Measurements from ENCODE around the gene HMBS. TPM values are rescaled to one million over a fixed set of nuclear protein-coding genes. Genes with fewer than 3 reads are reported as not detected.
"Not testable (repeated sequence)": the region's sequence is repeated elsewhere in the genome, so short reads cannot be mapped to it uniquely, and the experiment has no call there.

The HMBS gene
- total and polyA plus RNA-seq, 3 experiments from 2014 or later: 21.8 to 38.4 (median 35.5) TPM

GRCh38 chr11:119056421-119056999 lies 28.2 kb upstream of the HMBS start:
- Mint-ChIP-seq H3K27ac (peak overlapping the region; percentile 85 to 99 (median 98)), H3K36me3 (peaks cover 8 to 57% (median 10%) of the 10 kb centered on the region in 3 donors), H3K9me3 (no peaks in the 10 kb centered on the region), H3K27me3 (no peaks in the 10 kb centered on the region), H3K4me1 (peaks cover 35 to 50% (median 45%) of the 10 kb centered on the region in 3 donors), H3K4me3 (peak overlapping the region; percentile 91 to 99 (median 95))
- Histone ChIP-seq H3K27ac (ENCODE audit: low read depth, low read length) (peak overlapping the region; percentile 82), H3K4me3 (ENCODE audit: low read length) (peak overlapping the region; percentile 67), H3K9me3 (ENCODE audit: low read length) (no peaks in the 10 kb centered on the region), H3K36me3 (ENCODE audit: insufficient read depth, low read length) (peaks cover 37% of the 10 kb centered on the region), H3K4me1 (ENCODE audit: insufficient read depth, low read length) (peaks cover 22% of the 10 kb centered on the region), H3K27me3 (ENCODE audit: insufficient read depth, low read length, poor library complexity, severe bottlenecking) (no peaks in the 10 kb centered on the region)
- DNase-seq: peak; percentile 44 to 69 (median 56)
- ChIA-PET POLR2A (interaction anchor here (0.6 to 3.1 kb wide), 6 partner anchors 11 to 42 kb away, joined by 3 to 30 read pairs (median 7); partner anchors contain the start of genes RPS25, TRAPPC4 and VPS11), CTCF (interaction anchor here (1.1 to 5.3 kb wide), 7 partner anchors 10 to 761 kb away, joined by 3 to 23 read pairs (median 3); partner anchors contain the start of genes CENATAC, DPAGT1, RPS25 and TRAPPC4)

- H3K4me3 Mint-ChIP-seq: peak within 1 kb of the TSS; percentile 91 to 99 (median 95)
- peaks cover 35 to 43% (median 43%) of the 10 kb centered on the region in 3 donors for H3K4me1 Mint-ChIP-seq
- peak; percentile 98 to 99 (median 98) for DNase-seq
- no peaks in the 10 kb centered on the region for H3K9me3 Mint-ChIP-seq
- ChIA-PET POLR2A (interaction anchor here (0.6 to 3.1 kb wide), 7 partner anchors 10 to 43 kb away, joined by 3 to 30 read pairs (median 4); partner anchors contain the start of genes RPS25, TRAPPC4 and VPS11), CTCF (interaction anchor here (1.1 to 5.3 kb wide), 6 partner anchors 10 to 112 kb away, joined by 3 to 23 read pairs (median 4); partner anchors contain the start of genes DPAGT1, RPS25, TRAPPC4 and VPS11)
- H3K9me3 ChIP-seq (ENCODE audit: low read length): no peaks in the 10 kb centered on the region
- H3K27me3 ChIP-seq (ENCODE audit: insufficient read depth, low read length, poor library complexity, severe bottlenecking): no peaks in the 10 kb centered on the region
- H3K4me3 ChIP-seq (ENCODE audit: low read length): peak within 1 kb of the TSS; percentile 84
- peaks cover 30% of the 10 kb centered on the region for H3K36me3 ChIP-seq (ENCODE audit: insufficient read depth, low read length)
- H3K27ac Mint-ChIP-seq: peak within 1 kb of the TSS; percentile 85 to 99 (median 98)
- peak within 1 kb of the TSS; percentile 82 for H3K27ac ChIP-seq (ENCODE audit: low read depth, low read length)
- peaks cover 22% of the 10 kb centered on the region for H3K4me1 ChIP-seq (ENCODE audit: insufficient read depth, low read length)
- no peaks in the 10 kb centered on the region for H3K27me3 Mint-ChIP-seq
- peaks cover 5 to 52% (median 10%) of the 10 kb centered on the region in 3 donors for H3K36me3 Mint-ChIP-seq
These were observed 27.5 kb upstream of the HMBS start, which contains the start of gene HYOU1 for GRCh38 chr11:119057000-119057769. Gene HYOU1, minus strand, starts transcription at chr11:119057205. Its CDS starts 1,045 bp downstream, at chr11:119056160.

DNA sequence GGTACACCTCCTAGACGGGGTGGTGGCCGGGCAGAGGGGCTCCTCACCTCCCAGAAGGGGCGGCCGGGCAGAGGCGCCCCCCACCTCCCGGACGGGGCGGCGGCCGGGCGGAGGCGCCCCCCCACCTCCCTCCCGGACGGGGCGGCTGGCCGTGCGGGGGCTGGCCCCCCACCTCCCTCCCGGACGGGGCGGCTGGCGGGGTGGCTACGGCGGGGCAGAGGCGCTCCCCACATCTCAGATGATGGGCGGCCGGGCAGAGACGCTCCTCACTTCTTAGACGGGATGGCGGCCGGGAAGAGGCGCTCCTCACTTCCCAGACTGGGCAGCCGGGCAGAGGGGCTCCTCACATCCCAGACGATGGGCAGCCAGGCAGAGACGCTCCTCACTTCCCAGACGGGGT lies 25.6 kb upstream of the HMBS start:
- H3K9me3 ChIP-seq (ENCODE audit: low read length); H3K27ac Mint-ChIP-seq; H3K27me3 ChIP-seq (ENCODE audit: insufficient read depth, low read length, poor library complexity, severe bottlenecking); H3K27ac ChIP-seq (ENCODE audit: low read depth, low read length); H3K4me3 ChIP-seq (ENCODE audit: low read length); DNase-seq; H3K9me3 Mint-ChIP-seq; H3K27me3 Mint-ChIP-seq; POLR2A ChIA-PET; CTCF ChIA-PET: not testable (repeated sequence)
- Mint-ChIP-seq H3K4me3 (peak overlapping the region in 1 of 7 donors; percentile 29), H3K36me3 (peaks cover 0 to 34% (median 2%) of the 10 kb centered on the region in 3 donors), H3K4me1 (peaks cover 28 to 39% (median 29%) of the 10 kb centered on the region in 3 donors)
- peaks cover 22% of the 10 kb centered on the region for H3K4me1 ChIP-seq (ENCODE audit: insufficient read depth, low read length)
- H3K36me3 ChIP-seq (ENCODE audit: insufficient read depth, low read length): peaks cover 12% of the 10 kb centered on the region

- Mint-ChIP-seq H3K27me3 (no peaks in the 10 kb centered on the region), H3K4me1 (peaks cover 20 to 38% (median 26%) of the 10 kb centered on the region in 3 donors), H3K9me3 (no peaks in the 10 kb centered on the region), H3K4me3 (peak overlapping the region in 1 of 7 donors; percentile 52), H3K27ac (peak overlapping the region in 2 of 8 donors; percentile 56 to 73), H3K36me3 (peaks cover 0 to 14% (median 0%) of the 10 kb centered on the region in 3 donors)
- Histone ChIP-seq H3K27me3 (ENCODE audit: insufficient read depth, low read length, poor library complexity, severe bottlenecking) (no peaks in the 10 kb centered on the region), H3K9me3 (ENCODE audit: low read length) (no peaks in the 10 kb centered on the region), H3K4me3 (ENCODE audit: low read length) (no peak overlapping the region), H3K4me1 (ENCODE audit: insufficient read depth, low read length) (peaks cover 17% of the 10 kb centered on the region), H3K36me3 (ENCODE audit: insufficient read depth, low read length) (no peaks in the 10 kb centered on the region), H3K27ac (ENCODE audit: low read depth, low read length) (no peak overlapping the region)
- no peak for DNase-seq
- ChIA-PET CTCF (interaction anchor here (2.0 kb wide), 1 partner anchor 24 kb away, joined by 8 read pairs; no protein-coding TSS in a partner anchor), POLR2A (no interaction called here)
These were observed 23.4 kb upstream of the HMBS start for GRCh38 chr11:119061256-119061655.

GRCh38 chr11:119062779-119063178 lies 21.9 kb upstream of the HMBS start:
- Mint-ChIP-seq H3K4me1 (peaks cover 23 to 43% (median 32%) of the 10 kb centered on the region in 3 donors), H3K36me3 (peaks cover 0 to 13% (median 0%) of the 10 kb centered on the region in 3 donors), H3K27ac (no peak overlapping the region), H3K4me3 (peak overlapping the region in 2 of 7 donors; percentile 16 to 66), H3K9me3 (no peaks in the 10 kb centered on the region), H3K27me3 (no peaks in the 10 kb centered on the region)
- Histone ChIP-seq H3K9me3 (ENCODE audit: low read length) (no peaks in the 10 kb centered on the region), H3K4me3 (ENCODE audit: low read length) (no peak overlapping the region), H3K27me3 (ENCODE audit: insufficient read depth, low read length, poor library complexity, severe bottlenecking) (no peaks in the 10 kb centered on the region), H3K36me3 (ENCODE audit: insufficient read depth, low read length) (no peaks in the 10 kb centered on the region), H3K4me1 (ENCODE audit: insufficient read depth, low read length) (peaks cover 21% of the 10 kb centered on the region), H3K27ac (ENCODE audit: low read depth, low read length) (no peak overlapping the region)
- CTCF ChIA-PET: interaction anchor here (1.2 to 2.0 kb wide), 3 partner anchors 23 to 53 kb away, joined by 4 to 8 read pairs (median 4); no protein-coding TSS in a partner anchor
- DNase-seq: no peak
- POLR2A ChIA-PET: no interaction called here

- H3K9me3 Mint-ChIP-seq: no peaks in the 10 kb centered on the region
- ChIA-PET CTCF (interaction anchor here (1.0 to 3.1 kb wide), 4 partner anchors 9 to 131 kb away, joined by 3 to 23 read pairs (median 12); partner anchors contain the start of genes HMBS and HYOU1), POLR2A (interaction anchor here (0.6 to 1.6 kb wide), 3 partner anchors 29 to 63 kb away, joined by 3 to 7 read pairs (median 4); partner anchors contain the start of gene DPAGT1)
- peaks cover 32 to 54% (median 42%) of the 10 kb centered on the region in 3 donors for H3K4me1 Mint-ChIP-seq
- peaks cover 28% of the 10 kb centered on the region for H3K4me1 ChIP-seq (ENCODE audit: insufficient read depth, low read length)
- no peaks in the 10 kb centered on the region for H3K27me3 Mint-ChIP-seq
- peak in 3 of 5 donors; percentile 34 to 61 (median 43) for DNase-seq
- H3K27ac ChIP-seq (ENCODE audit: low read depth, low read length): no peak overlapping the region
- H3K27ac Mint-ChIP-seq: peak overlapping the region; percentile 60 to 100 (median 92)
- peaks cover 10% of the 10 kb centered on the region for H3K36me3 ChIP-seq (ENCODE audit: insufficient read depth, low read length)
- peak overlapping the region in 5 of 7 donors; percentile 47 to 74 (median 55) for H3K4me3 Mint-ChIP-seq
- H3K36me3 Mint-ChIP-seq: peaks cover 0 to 28% (median 5%) of the 10 kb centered on the region in 3 donors
- H3K9me3 ChIP-seq (ENCODE audit: low read length): no peaks in the 10 kb centered on the region
- H3K27me3 ChIP-seq (ENCODE audit: insufficient read depth, low read length, poor library complexity, severe bottlenecking): no peaks in the 10 kb centered on the region
- H3K4me3 ChIP-seq (ENCODE audit: low read length): no peak overlapping the region
These were observed 19.3 kb upstream of the HMBS start for GRCh38 chr11:119065369-119065768.

GRCh38 chr11:119067371-119068222 lies 17.1 kb upstream of the HMBS start, which contains the start of gene VPS11:
Gene VPS11, plus strand, starts transcription at chr11:119067818. Its CDS starts 6 bp downstream, at chr11:119067824.
- Mint-ChIP-seq H3K36me3 (peaks cover under 1 to 44% (median 6%) of the 10 kb centered on the region in 3 donors), H3K4me1 (peaks cover 32 to 52% (median 42%) of the 10 kb centered on the region in 3 donors), H3K9me3 (no peaks in the 10 kb centered on the region), H3K27me3 (no peaks in the 10 kb centered on the region), H3K27ac (peak within 1 kb of the TSS; percentile 95 to 100 (median 98)), H3K4me3 (peak within 1 kb of the TSS; percentile 90 to 99 (median 94))
- peaks cover 28% of the 10 kb centered on the region for H3K4me1 ChIP-seq (ENCODE audit: insufficient read depth, low read length)
- H3K9me3 ChIP-seq (ENCODE audit: low read length): no peaks in the 10 kb centered on the region
- ChIA-PET CTCF (interaction anchor here (0.8 to 3.1 kb wide), 16 partner anchors 10 to 141 kb away, joined by 3 to 23 read pairs (median 6); partner anchors contain the start of genes BCL9L, C2CD2L, CBL and HINFP), POLR2A (interaction anchor here (0.6 to 2.5 kb wide), 13 partner anchors 10 to 142 kb away, joined by 3 to 34 read pairs (median 5); partner anchors contain the start of genes BCL9L, C2CD2L, CBL and DPAGT1)
- H3K27me3 ChIP-seq (ENCODE audit: insufficient read depth, low read length, poor library complexity, severe bottlenecking): no peaks in the 10 kb centered on the region
- peak within 1 kb of the TSS; percentile 97 for H3K4me3 ChIP-seq (ENCODE audit: low read length)
- peak within 1 kb of the TSS; percentile 88 for H3K27ac ChIP-seq (ENCODE audit: low read depth, low read length)
- peak; percentile 96 to 99 (median 98) for DNase-seq
- peaks cover 28% of the 10 kb centered on the region for H3K36me3 ChIP-seq (ENCODE audit: insufficient read depth, low read length)

All from CD8-positive, alpha-beta memory T cell (primary cell).